A549 (cell line): Measurements from ENCODE around the gene LTB.

Experiments
- CHD4 ChIP-seq: fragments of 200-600 bp; sonication (generic); IDR thresholded peaks from 2 replicates; pipeline ENCODE4 v1.6.1; 2016; ENCODE audit warnings: antibody characterized with exemption, mild to moderate bottlenecking, borderline replicate concordance
- EP300 ChIP-seq, 2 experiments: fragments of >200 bp; sonication (Bioruptor Twin); formaldehyde crosslinking; IDR thresholded peaks; 2 replicates in 1 of 2; 3 replicates in 1 of 2; pipeline ENCODE4 v1.6.1; 2016 to 2017
- NR3C1 ChIP-seq: fragments of >200 bp; sonication (Bioruptor Twin); formaldehyde crosslinking; IDR thresholded peaks from 3 replicates; pipeline ENCODE4 v1.6.1; 2017
- POLR2A ChIP-seq: IDR thresholded peaks from 2 replicates; pipeline ENCODE4 v1.6.1; 2012; ENCODE audit warnings: mild to moderate bottlenecking, low read length
- REST ChIP-seq: fragments of 200-600 bp; sonication (generic); IDR thresholded peaks from 2 replicates; pipeline ENCODE4 v1.6.1; 2016; ENCODE audit warnings: antibody characterized with exemption, mild to moderate bottlenecking, moderate library complexity
- ZSCAN20 ChIP-seq: fragments of 250-450 bp; sonication (Bioruptor Pico); IDR thresholded peaks from 2 replicates; pipeline ENCODE4 v1.8.0; 2022; ENCODE audit warnings: mild to moderate bottlenecking, moderate library complexity
- TF ChIP-seq, protein P1 (sequence below): fragments of >200 bp; sonication (Bioruptor Twin); formaldehyde crosslinking; IDR thresholded peaks from 3 replicates; pipeline ENCODE4 v1.5.1; 2016
- TF ChIP-seq, protein P2 (sequence below): fragments of 450-650 bp; IDR thresholded peaks from 2 replicates; pipeline ENCODE4 v1.6.1; 2014; ENCODE audit warnings: antibody characterized with exemption

- TF ChIP-seq POLR2A (no peak), CHD4 (no peak), ZSCAN20 (CRISPR knock-in tag) (no peak), REST (no peak), EP300 (IDR thresholded peaks at IDR 0.05) (no peak), NR3C1 (no peak)
- TF ChIP-seq, protein P1, sequence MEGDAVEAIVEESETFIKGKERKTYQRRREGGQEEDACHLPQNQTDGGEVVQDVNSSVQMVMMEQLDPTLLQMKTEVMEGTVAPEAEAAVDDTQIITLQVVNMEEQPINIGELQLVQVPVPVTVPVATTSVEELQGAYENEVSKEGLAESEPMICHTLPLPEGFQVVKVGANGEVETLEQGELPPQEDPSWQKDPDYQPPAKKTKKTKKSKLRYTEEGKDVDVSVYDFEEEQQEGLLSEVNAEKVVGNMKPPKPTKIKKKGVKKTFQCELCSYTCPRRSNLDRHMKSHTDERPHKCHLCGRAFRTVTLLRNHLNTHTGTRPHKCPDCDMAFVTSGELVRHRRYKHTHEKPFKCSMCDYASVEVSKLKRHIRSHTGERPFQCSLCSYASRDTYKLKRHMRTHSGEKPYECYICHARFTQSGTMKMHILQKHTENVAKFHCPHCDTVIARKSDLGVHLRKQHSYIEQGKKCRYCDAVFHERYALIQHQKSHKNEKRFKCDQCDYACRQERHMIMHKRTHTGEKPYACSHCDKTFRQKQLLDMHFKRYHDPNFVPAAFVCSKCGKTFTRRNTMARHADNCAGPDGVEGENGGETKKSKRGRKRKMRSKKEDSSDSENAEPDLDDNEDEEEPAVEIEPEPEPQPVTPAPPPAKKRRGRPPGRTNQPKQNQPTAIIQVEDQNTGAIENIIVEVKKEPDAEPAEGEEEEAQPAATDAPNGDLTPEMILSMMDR = peak; percentile 23; the same call in 2 of the 3 replicates
- TF ChIP-seq, protein P2, sequence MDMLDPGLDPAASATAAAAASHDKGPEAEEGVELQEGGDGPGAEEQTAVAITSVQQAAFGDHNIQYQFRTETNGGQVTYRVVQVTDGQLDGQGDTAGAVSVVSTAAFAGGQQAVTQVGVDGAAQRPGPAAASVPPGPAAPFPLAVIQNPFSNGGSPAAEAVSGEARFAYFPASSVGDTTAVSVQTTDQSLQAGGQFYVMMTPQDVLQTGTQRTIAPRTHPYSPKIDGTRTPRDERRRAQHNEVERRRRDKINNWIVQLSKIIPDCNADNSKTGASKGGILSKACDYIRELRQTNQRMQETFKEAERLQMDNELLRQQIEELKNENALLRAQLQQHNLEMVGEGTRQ = no peak
Measured at GRCh38 chr6:31585491-31585890, 3.3 kb upstream of the LTB start.
